ENCODE data around the gene ZNF337. TPM values are rescaled to one million over a fixed set of nuclear protein-coding genes. Genes with fewer than 3 reads are reported as not detected.

ZNF337 gene
- total RNA-seq (10 to 100 TPM; 22.5 to 33.1 (median 27.0) TPM), total RNA-seq (17.7 to 101 (median 43.2) reads per million in 29 experiments)
- 34.5 TPM for total RNA-seq (2013)

GRCh38 chr20:25696371-25697131, at the start of gene ZNF337:
ZNF337 (minus strand) TSS chr20:25696853; CDS start chr20:25686417, 10,436 bp downstream.
- peak within 1 kb of the TSS; percentile 85 for H3K4me3 ChIP-seq (ENCODE audit: control insufficient read depth in 1 of 2, extremely low read depth in 1 of 2, low read length in 1 of 2)
- H3K4me1 Mint-ChIP-seq, result peaks cover 39 to 54% (median 51%) of the 10 kb centered on the region in 3 donors
- H3K4me1 ChIP-seq (ENCODE audit: control insufficient read depth in 1 of 2, extremely low read depth in 1 of 2, insufficient read depth in 2 of 2, low read length in 2 of 2), result peaks cover 5 to 10% of the 10 kb centered on the region in 2 experiments
- H3K36me3 Mint-ChIP-seq, result peaks cover 26% of the 10 kb centered on the region
- CTCF ChIA-PET, result no interaction called here
- no peaks in the 10 kb centered on the region for H3K27me3 ChIP-seq (replicated peaks in 1 of 2; ENCODE audit: control insufficient read depth in 2 of 2, extremely low read depth in 1 of 2, insufficient read depth in 2 of 2, low read length in 1 of 2)
- peak within 1 kb of the TSS; percentile 68 for H3K27ac ChIP-seq (ENCODE audit: low read length)
- H3K36me3 ChIP-seq (ENCODE audit: control insufficient read depth in 2 of 2, extremely low read depth in 1 of 2, insufficient read depth in 1 of 2, low read length in 1 of 2), result peaks cover 0 to 5% of the 10 kb centered on the region in 2 donors
- no peaks in the 10 kb centered on the region for H3K27me3 Mint-ChIP-seq
- H3K4me3 Mint-ChIP-seq, result peak within 1 kb of the TSS; percentile 90 to 95 (median 92)
- POLR2A ChIA-PET, result no interaction called here
- H3K9me3 Mint-ChIP-seq, result peaks cover 0 to 15% (median 7%) of the 10 kb centered on the region in 3 donors
- H3K27ac Mint-ChIP-seq, result peak within 1 kb of the TSS; percentile 88
- ATAC-seq (replicated peaks in 1 of 4) (peak; percentile 96 to 99 (median 97)), DNase-seq (peak; percentile 76 to 94 (median 87))
- under 1% methylated on average over 78 of the region's 82 CpGs for WGBS (ENCODE audit: insufficient coverage)
- no peaks in the 10 kb centered on the region for H3K9me3 ChIP-seq

- Histone ChIP-seq H3K4me3 (ENCODE audit: control insufficient read depth in 1 of 2, extremely low read depth in 1 of 2, low read length in 1 of 2) (no peak overlapping the region), H3K27me3 (replicated peaks in 1 of 2; ENCODE audit: control insufficient read depth in 2 of 2, extremely low read depth in 1 of 2, insufficient read depth in 2 of 2, low read length in 1 of 2) (peaks cover 0 to 3% of the 10 kb centered on the region in 2 experiments), H3K27ac (ENCODE audit: low read length) (no peak overlapping the region), H3K4me1 (ENCODE audit: control insufficient read depth in 1 of 2, extremely low read depth in 1 of 2, insufficient read depth in 2 of 2, low read length in 2 of 2) (peaks cover 0 to 3% of the 10 kb centered on the region in 2 experiments), H3K9me3 (no peaks in the 10 kb centered on the region), H3K36me3 (ENCODE audit: control insufficient read depth in 2 of 2, extremely low read depth in 1 of 2, insufficient read depth in 1 of 2, low read length in 1 of 2) (no peaks in the 10 kb centered on the region)
- no peak for ATAC-seq (replicated peaks in 1 of 4)
- WGBS (ENCODE audit: insufficient coverage), result no CpG with 5 or more reads among the region's 1 CpG
- Mint-ChIP-seq H3K27ac (no peak overlapping the region), H3K9me3 (no peaks in the 10 kb centered on the region), H3K36me3 (no peaks in the 10 kb centered on the region), H3K4me3 (no peak overlapping the region), H3K27me3 (no peaks in the 10 kb centered on the region), H3K4me1 (peaks cover 4 to 8% (median 4%) of the 10 kb centered on the region in 3 donors)
- POLR2A ChIA-PET, result no interaction called here
- CTCF ChIA-PET, result no interaction called here
- no peak for DNase-seq
These were observed 49.1 kb upstream of the ZNF337 start for GRCh38 chr20:25745738-25746137.

- no peak overlapping the region for H3K4me3 Mint-ChIP-seq
- Histone ChIP-seq H3K4me1 (ENCODE audit: control insufficient read depth in 1 of 2, extremely low read depth in 1 of 2, insufficient read depth in 2 of 2, low read length in 2 of 2) (no peaks in the 10 kb centered on the region), H3K27ac (ENCODE audit: low read length) (no peak overlapping the region), H3K27me3 (replicated peaks in 1 of 2; ENCODE audit: control insufficient read depth in 2 of 2, extremely low read depth in 1 of 2, insufficient read depth in 2 of 2, low read length in 1 of 2) (peaks cover 0 to 3% of the 10 kb centered on the region in 2 experiments), H3K36me3 (ENCODE audit: control insufficient read depth in 2 of 2, extremely low read depth in 1 of 2, insufficient read depth in 1 of 2, low read length in 1 of 2) (no peaks in the 10 kb centered on the region), H3K9me3 (no peaks in the 10 kb centered on the region), H3K4me3 (ENCODE audit: control insufficient read depth in 1 of 2, extremely low read depth in 1 of 2, low read length in 1 of 2) (no peak overlapping the region)
- CTCF ChIA-PET, result no interaction called here
- H3K27me3 Mint-ChIP-seq, result no peaks in the 10 kb centered on the region
- no peak for ATAC-seq (replicated peaks in 1 of 4)
- no peak for DNase-seq
- H3K4me1 Mint-ChIP-seq, result peaks cover 4 to 9% (median 6%) of the 10 kb centered on the region in 3 donors
- H3K36me3 Mint-ChIP-seq, result no peaks in the 10 kb centered on the region
- no peaks in the 10 kb centered on the region for H3K9me3 Mint-ChIP-seq
- 80% methylated on average over 3 of the region's 4 CpGs for WGBS (ENCODE audit: insufficient coverage)
- POLR2A ChIA-PET, result no interaction called here
- H3K27ac Mint-ChIP-seq, result no peak overlapping the region
These were observed 48.4 kb upstream of the ZNF337 start for GRCh38 chr20:25745100-25745499.

- peaks cover 13 to 17% (median 13%) of the 10 kb centered on the region in 3 donors for H3K4me1 Mint-ChIP-seq
- no peaks in the 10 kb centered on the region for H3K9me3 Mint-ChIP-seq
- H3K27me3 Mint-ChIP-seq, result no peaks in the 10 kb centered on the region
- no peak overlapping the region for H3K4me3 Mint-ChIP-seq
- Histone ChIP-seq H3K4me3 (ENCODE audit: control insufficient read depth in 1 of 2, extremely low read depth in 1 of 2, low read length in 1 of 2) (no peak overlapping the region), H3K9me3 (no peaks in the 10 kb centered on the region), H3K27me3 (replicated peaks in 1 of 2; ENCODE audit: control insufficient read depth in 2 of 2, extremely low read depth in 1 of 2, insufficient read depth in 2 of 2, low read length in 1 of 2) (peaks cover 0 to 3% of the 10 kb centered on the region in 2 experiments), H3K27ac (ENCODE audit: low read length) (no peak overlapping the region), H3K36me3 (ENCODE audit: control insufficient read depth in 2 of 2, extremely low read depth in 1 of 2, insufficient read depth in 1 of 2, low read length in 1 of 2) (no peaks in the 10 kb centered on the region), H3K4me1 (ENCODE audit: control insufficient read depth in 1 of 2, extremely low read depth in 1 of 2, insufficient read depth in 2 of 2, low read length in 2 of 2) (no peaks in the 10 kb centered on the region)
- ATAC-seq (replicated peaks in 1 of 4) (no peak), DNase-seq (no peak)
- no peaks in the 10 kb centered on the region for H3K36me3 Mint-ChIP-seq
- WGBS (ENCODE audit: insufficient coverage), result no CpG with 5 or more reads among the region's 2 CpGs
- ChIA-PET POLR2A (no interaction called here), CTCF (no interaction called here)
- H3K27ac Mint-ChIP-seq, result no peak overlapping the region
These were observed 47.6 kb upstream of the ZNF337 start for GRCh38 chr20:25744261-25744660.

- ATAC-seq (replicated peaks in 1 of 4), result no peak
- H3K4me3 Mint-ChIP-seq, result no peak overlapping the region
- DNase-seq, result no peak
- H3K9me3 Mint-ChIP-seq, result no peaks in the 10 kb centered on the region
- H3K27me3 Mint-ChIP-seq, result no peaks in the 10 kb centered on the region
- no peaks in the 10 kb centered on the region for H3K36me3 ChIP-seq (ENCODE audit: control insufficient read depth in 2 of 2, extremely low read depth in 1 of 2, insufficient read depth in 1 of 2, low read length in 1 of 2)
- no peak overlapping the region for H3K27ac Mint-ChIP-seq
- H3K4me1 Mint-ChIP-seq, result peaks cover 15 to 21% (median 16%) of the 10 kb centered on the region in 3 donors
- no peaks in the 10 kb centered on the region for H3K4me1 ChIP-seq (ENCODE audit: control insufficient read depth in 1 of 2, extremely low read depth in 1 of 2, insufficient read depth in 2 of 2, low read length in 2 of 2)
- ChIA-PET POLR2A (no interaction called here), CTCF (no interaction called here)
- H3K9me3 ChIP-seq, result no peaks in the 10 kb centered on the region
- H3K27me3 ChIP-seq (replicated peaks in 1 of 2; ENCODE audit: control insufficient read depth in 2 of 2, extremely low read depth in 1 of 2, insufficient read depth in 2 of 2, low read length in 1 of 2), result no peaks in the 10 kb centered on the region
- no peaks in the 10 kb centered on the region for H3K36me3 Mint-ChIP-seq
- no peak overlapping the region for H3K4me3 ChIP-seq (ENCODE audit: control insufficient read depth in 1 of 2, extremely low read depth in 1 of 2, low read length in 1 of 2)
- H3K27ac ChIP-seq (ENCODE audit: low read length), result no peak overlapping the region
These were observed 44.4 kb upstream of the ZNF337 start for GRCh38 chr20:25741088-25741487.

- DNase-seq (peak in 3 of 35 experiments; percentile 7 to 53 (median 17)), ATAC-seq (replicated peaks in 1 of 4) (peak; percentile 34 to 73 (median 72))
- Histone ChIP-seq H3K4me3 (ENCODE audit: control insufficient read depth in 1 of 2, extremely low read depth in 1 of 2, low read length in 1 of 2) (no peak overlapping the region), H3K27me3 (replicated peaks in 1 of 2; ENCODE audit: control insufficient read depth in 2 of 2, extremely low read depth in 1 of 2, insufficient read depth in 2 of 2, low read length in 1 of 2) (no peaks in the 10 kb centered on the region), H3K27ac (ENCODE audit: low read length) (no peak overlapping the region), H3K36me3 (ENCODE audit: control insufficient read depth in 2 of 2, extremely low read depth in 1 of 2, insufficient read depth in 1 of 2, low read length in 1 of 2) (peaks cover 0 to under 1% of the 10 kb centered on the region in 2 donors), H3K9me3 (no peaks in the 10 kb centered on the region), H3K4me1 (ENCODE audit: control insufficient read depth in 1 of 2, extremely low read depth in 1 of 2, insufficient read depth in 2 of 2, low read length in 2 of 2) (no peaks in the 10 kb centered on the region)
- POLR2A ChIA-PET, result no interaction called here
- Mint-ChIP-seq H3K36me3 (peaks cover under 1% of the 10 kb centered on the region), H3K4me1 (peaks cover 15 to 21% (median 16%) of the 10 kb centered on the region in 3 donors), H3K27ac (peak overlapping the region in 1 of 2 donors; percentile 41), H3K9me3 (no peaks in the 10 kb centered on the region), H3K4me3 (no peak overlapping the region), H3K27me3 (no peaks in the 10 kb centered on the region)
- CTCF ChIA-PET, result no interaction called here
- 0% methylated on average over 1 of the region's 3 CpGs for WGBS (ENCODE audit: insufficient coverage)
These were observed 43.1 kb upstream of the ZNF337 start for GRCh38 chr20:25739615-25740320.
